KMS-11 (cell line): Measurements from ENCODE around the gene CNNM3.

Experiments used
- H2AFZ ChIP-seq: fragments of 200-600 bp; sonication (generic); 2 replicates; pipeline ENCODE4 v1.6.1; 2016; ENCODE audit warnings: antibody characterized with exemption, mixed run types, low read depth
- H3K27ac ChIP-seq: fragments of 200-600 bp; sonication (generic); 2 replicates; pipeline ENCODE4 v1.6.1; 2016; ENCODE audit warnings: mild to moderate bottlenecking, mixed run types
- H3K27me3 ChIP-seq: fragments of 200-600 bp; sonication (generic); 2 replicates; pipeline ENCODE4 v1.6.1; 2017; ENCODE audit warnings: mild to moderate bottlenecking, low read depth, mixed run types, moderate library complexity; ENCODE audit not compliant: insufficient read depth
- H3K36me3 ChIP-seq: fragments of 200-600 bp; sonication (generic); 2 replicates; pipeline ENCODE4 v1.6.1; 2017; ENCODE audit warnings: mild to moderate bottlenecking, mixed run types; ENCODE audit not compliant: insufficient read depth
- H3K4me1 ChIP-seq: fragments of 200-600 bp; sonication (generic); 2 replicates; pipeline ENCODE4 v1.6.1; 2016; ENCODE audit warnings: mild to moderate bottlenecking, low read depth, mixed run types; ENCODE audit not compliant: poor library complexity, severe bottlenecking
- H3K4me2 ChIP-seq: fragments of 200-600 bp; sonication (generic); 2 replicates; pipeline ENCODE4 v1.7.0; 2016; ENCODE audit warnings: mild to moderate bottlenecking, mixed run types
- H3K4me3 ChIP-seq: fragments of 200-600 bp; sonication (generic); IDR thresholded peaks from 2 replicates; pipeline ENCODE4 v1.6.1; 2017; ENCODE audit warnings: low read depth, low read length, mixed read lengths; ENCODE audit not compliant: insufficient read depth
- H3K79me2 ChIP-seq: fragments of 200-600 bp; sonication (generic); 2 replicates; pipeline ENCODE4 v1.6.1; 2016; ENCODE audit warnings: low read depth, mixed run types; ENCODE audit not compliant: insufficient read depth
- H3K9ac ChIP-seq: fragments of 200-600 bp; sonication (generic); 2 replicates; pipeline ENCODE4 v1.6.1; 2016; ENCODE audit warnings: mild to moderate bottlenecking, mixed run types
- H4K20me1 ChIP-seq: fragments of 200-600 bp; sonication (generic); 2 replicates; pipeline ENCODE4 v1.6.1; 2016; ENCODE audit warnings: mild to moderate bottlenecking, mixed run types; ENCODE audit not compliant: insufficient read depth
- CTCF ChIP-seq: fragments of 200-600 bp; sonication (generic); conservative IDR thresholded peaks from 2 replicates; pipeline ENCODE4 v1.6.1; 2017; ENCODE audit warnings: low read depth, mild to moderate bottlenecking, antibody characterized with exemption, low read length, moderate library complexity, mixed read lengths

Gene CNNM3

GRCh38 chr2:96865654-96866053 lies 49.6 kb downstream of the CNNM3 start:
- Histone ChIP-seq H3K4me2 (no peak overlapping the region), H3K36me3 (peaks cover 2% of the 10 kb centered on the region; the same call in 1 of the 2 replicates)
- no peak for TF ChIP-seq CTCF

GRCh38 chr2:96866149-96866548 lies 50.1 kb downstream of the CNNM3 start:
- no peak overlapping the region for H3K9ac ChIP-seq
- no peak overlapping the region for H3K4me2 ChIP-seq
- no peaks in the 10 kb centered on the region for H4K20me1 ChIP-seq
- H2AFZ ChIP-seq = no peak overlapping the region
- peaks cover 5% of the 10 kb centered on the region; the same call in 1 of the 2 replicates for H3K79me2 ChIP-seq
- H3K36me3 ChIP-seq = peaks cover 2% of the 10 kb centered on the region; the same call in 1 of the 2 replicates
- H3K27ac ChIP-seq = no peak overlapping the region
- TF ChIP-seq CTCF = no peak
- H3K4me1 ChIP-seq = no peaks in the 10 kb centered on the region
- no peaks in the 10 kb centered on the region for H3K27me3 ChIP-seq
- no peak overlapping the region for H3K4me3 ChIP-seq

More at GRCh38 chr2:96865654-96866053, 49.6 kb downstream of the CNNM3 start:
- H3K9ac ChIP-seq = no peak overlapping the region
- no peak overlapping the region for H2AFZ ChIP-seq
- H3K27ac ChIP-seq = no peak overlapping the region
- H4K20me1 ChIP-seq = no peaks in the 10 kb centered on the region
- H3K4me1 ChIP-seq = no peaks in the 10 kb centered on the region
- no peaks in the 10 kb centered on the region for H3K27me3 ChIP-seq
- peaks cover 5% of the 10 kb centered on the region; the same call in 1 of the 2 replicates for H3K79me2 ChIP-seq
- H3K4me3 ChIP-seq = no peak overlapping the region

- Histone ChIP-seq H3K4me1 (no peaks in the 10 kb centered on the region), H3K4me3 (no peak overlapping the region), H4K20me1 (no peaks in the 10 kb centered on the region), H3K9ac (no peak overlapping the region), H3K4me2 (no peak overlapping the region), H3K27ac (no peak overlapping the region), H3K79me2 (peaks cover 5% of the 10 kb centered on the region; the same call in 1 of the 2 replicates), H3K27me3 (no peaks in the 10 kb centered on the region), H3K36me3 (peaks cover 2% of the 10 kb centered on the region; the same call in 1 of the 2 replicates), H2AFZ (no peak overlapping the region)
- TF ChIP-seq CTCF = no peak
These were observed 50.5 kb downstream of the CNNM3 start for GRCh38 chr2:96866586-96866985.

- no peak for TF ChIP-seq CTCF
- Histone ChIP-seq H3K27me3 (no peaks in the 10 kb centered on the region), H3K4me3 (no peak overlapping the region), H4K20me1 (no peaks in the 10 kb centered on the region), H2AFZ (no peak overlapping the region), H3K4me2 (peak overlapping the region; percentile 73), H3K36me3 (peaks cover 2% of the 10 kb centered on the region; the same call in 1 of the 2 replicates), H3K79me2 (peaks cover 5% of the 10 kb centered on the region; the same call in 1 of the 2 replicates), H3K27ac (peak overlapping the region; percentile 76), H3K4me1 (no peaks in the 10 kb centered on the region), H3K9ac (no peak overlapping the region; the same call in 1 of the 2 replicates)
These were observed 51.1 kb downstream of the CNNM3 start for GRCh38 chr2:96866986-96867755.
